ENCODE measurements around the gene CPLANE1.

GRCh38 chr5:37146896-37147295 lies 102.3 kb downstream of the CPLANE1 start:
- no peak for TF ChIP-seq CTCF (IDR thresholded peaks at IDR 0.05)
- TF ChIP-seq POLR2A (IDR thresholded peaks at IDR 0.05) = no peak

Measured in adrenal gland (tissue), 5 donors.